HCT116 (cell line): ENCODE data around the gene KRT78. TPM values are rescaled to one million over a fixed set of nuclear protein-coding genes. Genes with fewer than 3 reads are reported as not detected.

Source experiments
- ATAC-seq: fragments of 200-7000 bp; cut with Tn5 transposase; 2 replicates; pipeline ENCODE4 v1.9.1; 2020; ENCODE audit warnings: mild to moderate bottlenecking, moderate library complexity
- BruUV-seq: library from RNA; stranded (reverse); fragments of 400-500 nt; replicated peaks from 2 replicates; lab custom pipeline; 2021; lab: Mats Ljungman, UMichigan
- CTCF ChIA-PET: fragments of 300-600 bp; sonication (Branson Sonifier 250); formaldehyde crosslinking; loops from one replicate; lab custom pipeline; 2021; ENCODE audit warnings: antibody characterized with exemption; lab: Charles Lee
- POLR2A ChIA-PET: fragments of 300-600, 350-600 bp; sonication (Branson Sonifier 250); formaldehyde crosslinking; loops from one replicate; lab custom pipeline; 2021; ENCODE audit warnings: antibody characterized with exemption; lab: Charles Lee
- RAD21 ChIA-PET, 2 experiments: fragments of 300-600 bp; sonication (Branson Sonifier 250); formaldehyde crosslinking; loops; one replicate each; lab custom pipeline; 2023; ENCODE audit warnings: low total read pairs in 2 of 2; ENCODE audit not compliant: uncharacterized antibody in 2 of 2, unreplicated experiment in 2 of 2, low non-redundant PET in 1 of 2; lab: Charles Lee
- DNase-seq: peaks from one replicate; pipeline ENCODE4 v3.0.0-alpha.2; 2010; ENCODE audit warnings: low read depth, low spot score
- H2AFZ ChIP-seq: fragments of 200-600 bp; shearing (Covaris generic), sonication (generic); 2 replicates; pipeline ENCODE4 v1.6.1; 2017; ENCODE audit warnings: low read depth, mixed run types, mixed read lengths, antibody characterized with exemption, low read length; ENCODE audit not compliant: poor library complexity, severe bottlenecking
- H3K27ac ChIP-seq: 2 replicates; pipeline ENCODE4 v1.5.1; 2012; ENCODE audit warnings: low read depth, low read length
- H3K27me3 ChIP-seq: fragments of 200-600 bp; sonication (generic); 2 replicates; pipeline ENCODE4 v1.6.1; 2016; ENCODE audit warnings: mixed run types, low read length, mixed read lengths; ENCODE audit not compliant: insufficient read depth
- H3K36me3 ChIP-seq, 2 experiments: fragments of 200-500 bp in 1 of 2; fragments of 200-600 bp in 1 of 2; sonication (Bioruptor generic) in 1 of 2; sonication (generic) in 1 of 2; 2 replicates each; pipeline versions ENCODE4 v1.5.1 to v1.6.1; 2014 to 2016; ENCODE audit warnings: low read length in 2 of 2, inconsistent platforms in 1 of 2, mixed read lengths in 1 of 2, mixed run types in 1 of 2; ENCODE audit not compliant: insufficient read depth in 2 of 2, control insufficient read depth in 1 of 2
- H3K4me1 ChIP-seq, 2 experiments: fragments of 200-600 bp in 1 of 2; sonication (generic) in 1 of 2; 2 replicates each; pipeline versions ENCODE4 v1.5.1 to v1.6.1; 2012 to 2017; ENCODE audit warnings: low read length in 2 of 2, inconsistent platforms in 1 of 2, mild to moderate bottlenecking in 1 of 2, mixed read lengths in 1 of 2, mixed run types in 1 of 2, moderate library complexity in 1 of 2; ENCODE audit not compliant: insufficient read depth in 2 of 2, control insufficient read depth in 1 of 2
- H3K4me2 ChIP-seq: fragments of 200-600 bp; sonication (generic); 2 replicates; pipeline ENCODE4 v1.6.1; 2017; ENCODE audit warnings: mixed run types, low read length, mixed read lengths
- H3K4me3 ChIP-seq, 2 experiments: fragments of 200-600 bp in 1 of 2; sonication (generic) in 1 of 2; replicated peaks in 1 of 2; 2 replicates each; pipeline ENCODE4 v1.5.1; 2011 to 2016; ENCODE audit warnings: low read length in 2 of 2, control low read depth in 1 of 2, low read depth in 1 of 2, mild to moderate bottlenecking in 1 of 2, mixed read lengths in 1 of 2, mixed run types in 1 of 2
- H3K79me2 ChIP-seq: fragments of 200-600 bp; sonication (generic); 2 replicates; pipeline ENCODE4 v1.6.1; 2017; ENCODE audit warnings: mild to moderate bottlenecking, mixed run types, low read length, moderate library complexity, mixed read lengths; ENCODE audit not compliant: insufficient read depth
- H3K9ac ChIP-seq: fragments of 200-600 bp; sonication (generic); 2 replicates; pipeline ENCODE4 v1.6.1; 2016; ENCODE audit warnings: low read length, mixed read lengths
- H3K9me2 ChIP-seq: fragments of 200-600 bp; sonication (generic), shearing (Covaris generic); 2 replicates; pipeline ENCODE4 v1.6.1; 2017; ENCODE audit warnings: mixed run types, mild to moderate bottlenecking, moderate library complexity; ENCODE audit not compliant: insufficient read depth
- H3K9me3 ChIP-seq, 2 experiments: fragments of 200-500 bp in 1 of 2; fragments of 200-600 bp in 1 of 2; sonication (Bioruptor generic) in 1 of 2; sonication (generic) in 1 of 2; 2 replicates each; pipeline ENCODE4 v1.6.1; 2014 to 2017; ENCODE audit warnings: low read length in 2 of 2, mixed read lengths in 2 of 2, inconsistent platforms in 1 of 2, low read depth in 1 of 2, mild to moderate bottlenecking in 1 of 2, mixed run types in 1 of 2, moderate library complexity in 1 of 2; ENCODE audit not compliant: control insufficient read depth in 1 of 2, insufficient read depth in 1 of 2
- H4K20me1 ChIP-seq: fragments of 200-600 bp; sonication (generic), shearing (Covaris generic); 2 replicates; pipeline ENCODE4 v1.6.1; 2017; ENCODE audit warnings: mixed run types, mild to moderate bottlenecking, moderate library complexity; ENCODE audit not compliant: insufficient read depth
- CBX3 ChIP-seq: IDR thresholded peaks from 2 replicates; pipeline ENCODE4 v1.6.1; 2012; ENCODE audit warnings: low read depth
- CEBPB ChIP-seq: IDR thresholded peaks from 2 replicates; pipeline ENCODE4 v1.6.1; 2012; ENCODE audit warnings: low read depth
- EGR1 ChIP-seq: IDR thresholded peaks from 2 replicates; pipeline ENCODE4 v1.6.1; 2012; ENCODE audit warnings: low read depth
- ELF1 ChIP-seq: IDR thresholded peaks from 2 replicates; pipeline ENCODE4 v1.6.1; 2012; ENCODE audit warnings: low read depth, borderline replicate concordance
- MAX ChIP-seq: IDR thresholded peaks from 2 replicates; pipeline ENCODE4 v1.6.1; 2012
- POLR2A ChIP-seq: IDR thresholded peaks from 2 replicates; pipeline ENCODE4 v1.7.0; 2011; ENCODE audit warnings: borderline replicate concordance; ENCODE audit not compliant: insufficient read depth, insufficient read length; ENCODE audit errors: extremely low read depth
- POLR2AphosphoS5 ChIP-seq: IDR thresholded peaks from 2 replicates; pipeline ENCODE4 v1.6.1; 2011; ENCODE audit warnings: mild to moderate bottlenecking, low read depth, low read length, moderate library complexity
- RAD21 ChIP-seq: IDR thresholded peaks from 2 replicates; pipeline ENCODE4 v1.6.1; 2012; ENCODE audit warnings: low read depth, mild to moderate bottlenecking
- REST ChIP-seq: IDR thresholded peaks from 2 replicates; pipeline ENCODE4 v1.6.1; 2012; ENCODE audit warnings: low read depth
- SIN3A ChIP-seq: IDR thresholded peaks from 2 replicates; pipeline ENCODE4 v1.6.1; 2012; ENCODE audit warnings: low read depth
- SRF ChIP-seq: IDR thresholded peaks from 2 replicates; pipeline ENCODE4 v1.6.1; 2012; ENCODE audit warnings: low read depth
- TCF7L2 ChIP-seq: IDR thresholded peaks from 2 replicates; pipeline ENCODE4 v1.7.0; 2011; ENCODE audit warnings: borderline replicate concordance, inconsistent platforms; ENCODE audit not compliant: insufficient read depth, insufficient read length; ENCODE audit errors: extremely low read depth
- YY1 ChIP-seq: IDR thresholded peaks from 2 replicates; pipeline ENCODE4 v1.6.1; 2011; ENCODE audit warnings: low read length, low read depth, moderate library complexity, mild to moderate bottlenecking; ENCODE audit not compliant: insufficient replicate concordance; ENCODE audit errors: extremely low read depth
- ZBTB33 ChIP-seq: IDR thresholded peaks from 2 replicates; pipeline ENCODE4 v1.6.1; 2011; ENCODE audit warnings: mild to moderate bottlenecking, low read length, moderate library complexity; ENCODE audit not compliant: insufficient replicate concordance; ENCODE audit errors: extremely low read depth
- ZFX ChIP-seq: fragments of 450-650 bp; IDR thresholded peaks from 2 replicates; pipeline ENCODE4 v1.6.1; 2017
- ZNF274 ChIP-seq: fragments of 200-500 bp; sonication (Bioruptor generic); IDR thresholded peaks from 2 replicates; pipeline ENCODE4 v1.6.1; 2014; ENCODE audit warnings: mild to moderate bottlenecking, low read depth, low read length, inconsistent platforms
- intact Hi-C: fragments of 100-400 bp; cut with micrococcal nuclease; formaldehyde crosslinking; loops from 2 replicates; pipeline ENCODE4 v1.10.0; 2022
- total RNA-seq: library from RNA; stranded (reverse); gene quantifications from one replicate; pipeline ENCODE4 v1.2.1, GENCODE V29; 2021; ENCODE audit not compliant: unreplicated experiment

Gene KRT78
- total RNA-seq, 1 experiment from 2014 or later, result not detected

- TF ChIP-seq CBX3, result no peak
- no peak for TF ChIP-seq SRF
- TF ChIP-seq ZBTB33, result no peak
- no peak for TF ChIP-seq SIN3A
- TF ChIP-seq POLR2A, result no peak
- no peak for TF ChIP-seq RAD21
- no peak for TF ChIP-seq EGR1
- TF ChIP-seq MAX, result no peak
- TF ChIP-seq ZFX, result no peak
- no peak for TF ChIP-seq TCF7L2
- no peak for TF ChIP-seq REST
- TF ChIP-seq CEBPB, result no peak
- no peak for TF ChIP-seq ELF1
- no peak for TF ChIP-seq YY1
- no peak for TF ChIP-seq POLR2AphosphoS5
- no peak for TF ChIP-seq ZNF274
- no peaks in the 10 kb centered on the region for H4K20me1 ChIP-seq
- H3K79me2 ChIP-seq, result no peaks in the 10 kb centered on the region
- ChIA-PET RAD21 (no interaction called here), POLR2A (no interaction called here), CTCF (no interaction called here)
- H3K4me2 ChIP-seq, result no peak overlapping the region
- H3K9ac ChIP-seq, result no peak overlapping the region
- H3K27me3 ChIP-seq, result 0 out of 2 replicates have a peak, but pooled peaks cover under 1% of the 10 kb centered on the region
- intact Hi-C loops, result no loop called here
- H3K9me2 ChIP-seq, result no peaks in the 10 kb centered on the region
- DNase-seq (no peak), ATAC-seq (no peak)
- BruUV-seq, result no TSS peak
- peaks cover 0 to 18% of the 10 kb centered on the region in 2 experiments; a peak in 2 of 4 replicates for H3K4me1 ChIP-seq
- H3K36me3 ChIP-seq, result no peaks in the 10 kb centered on the region
- no peak overlapping the region for H3K27ac ChIP-seq
- H2AFZ ChIP-seq, result no peak overlapping the region
- H3K9me3 ChIP-seq, result no peaks in the 10 kb centered on the region
- H3K4me3 ChIP-seq, result no peak overlapping the region
Observed at GRCh38 chr12:52834727-52835001, 14.1 kb downstream of the KRT78 start.
